GM12878 (cell line): ENCODE results near the gene ABHD17A. TPM values are rescaled to one million over a fixed set of nuclear protein-coding genes. Genes with fewer than 3 reads are reported as not detected.
A peak's percentile ranks its signal among the peaks of the same experiment; 100 is the strongest.

Experiments used
- ATAC-seq: fragments of 200-7000 bp; cut with Tn5 transposase; 3 replicates; pipeline ENCODE4 v1.9.1; 2020; ENCODE audit warnings: mild to moderate bottlenecking, moderate library complexity
- BruUV-seq: library from RNA; stranded (reverse); fragments of 400-500 nt; replicated peaks from 2 replicates; lab custom pipeline; 2021; lab: Mats Ljungman, UMichigan
- CTCF ChIA-PET: fragments of 300-600 bp; sonication (Branson Sonifier 250); formaldehyde crosslinking; extraction: SDS; loops from one replicate; lab custom pipeline; 2021; ENCODE audit warnings: inconsistent platforms; lab: Yijun Ruan, JAX
- POLR2A ChIA-PET: fragments of 350-600 bp; formaldehyde crosslinking; extraction: SDS; loops from one replicate; lab custom pipeline; 2021; ENCODE audit warnings: inconsistent platforms; lab: Charles Lee
- RAD21 ChIA-PET: fragments of 300-600 bp; sonication (Branson Sonifier 250); formaldehyde crosslinking; loops from one replicate; lab custom pipeline; 2023; ENCODE audit warnings: antibody characterized with exemption; ENCODE audit not compliant: unreplicated experiment; lab: Charles Lee
- SMC1A ChIA-PET: fragments of 300-600 bp; sonication (Branson Sonifier 250); formaldehyde crosslinking; loops from one replicate; lab custom pipeline; 2023; ENCODE audit not compliant: unreplicated experiment, uncharacterized antibody; lab: Charles Lee
- DNase-seq: peaks from one replicate; pipeline ENCODE4 v3.0.0-alpha.2; 2011; ENCODE audit warnings: low read depth, low spot score
- FAIRE-seq: peaks from 3 replicates; lab custom pipeline; 2011; peaks lifted over from hg19 to GRCh38; lab: Jason Lieb, UNC
- H2AFZ ChIP-seq: 2 replicates; pipeline ENCODE4 v1.6.0; 2011; ENCODE audit warnings: low read depth, low read length, control low read depth; ENCODE audit not compliant: control insufficient read depth
- H3K27ac ChIP-seq: 2 replicates; pipeline ENCODE4 v1.5.1; 2011; ENCODE audit warnings: control low read depth; ENCODE audit not compliant: control insufficient read depth, insufficient read depth
- H3K27me3 ChIP-seq, 2 experiments: replicated peaks in 1 of 2; 2 replicates each; pipeline versions ENCODE4 v1.6.0 to v1.6.1; 2011; ENCODE audit warnings: low read length in 1 of 2; ENCODE audit not compliant: control insufficient read depth in 2 of 2, insufficient read depth in 2 of 2
- H3K36me3 ChIP-seq, 2 experiments: 2 replicates each; pipeline ENCODE4 v1.5.1; 2011; ENCODE audit warnings: low read length in 1 of 2; ENCODE audit not compliant: control insufficient read depth in 2 of 2, insufficient read depth in 2 of 2
- H3K4me1 ChIP-seq: 2 replicates; pipeline ENCODE4 v1.6.1; 2011; ENCODE audit warnings: mild to moderate bottlenecking, low read length, moderate library complexity, mixed read lengths; ENCODE audit not compliant: control insufficient read depth, insufficient read depth
- H3K4me2 ChIP-seq: 2 replicates; pipeline ENCODE4 v1.6.0; 2011; ENCODE audit warnings: control low read depth; ENCODE audit not compliant: control insufficient read depth, insufficient read depth
- H3K4me3 ChIP-seq: fragments of 200-600 bp; sonication (generic); 2 replicates; pipeline ENCODE4 v1.5.1; 2016
- H3K79me2 ChIP-seq: 2 replicates; pipeline ENCODE4 v1.6.0; 2011; ENCODE audit warnings: low read length; ENCODE audit not compliant: control insufficient read depth, insufficient read depth
- H3K9ac ChIP-seq: 2 replicates; pipeline ENCODE4 v1.8.0; 2011; ENCODE audit warnings: low read length, control low read depth, mixed read lengths; ENCODE audit not compliant: control insufficient read depth, insufficient read depth
- H3K9me3 ChIP-seq: replicated peaks from 3 replicates; pipeline ENCODE4 v1.5.1; 2011; ENCODE audit warnings: mild to moderate bottlenecking, low read length; ENCODE audit not compliant: control insufficient read depth, insufficient read depth
- H4K20me1 ChIP-seq: 2 replicates; pipeline ENCODE4 v1.6.0; 2011; ENCODE audit not compliant: control insufficient read depth, insufficient read depth
- CBFB ChIP-seq: IDR thresholded peaks from 2 replicates; pipeline ENCODE4 v1.6.1; 2016; ENCODE audit warnings: antibody characterized with exemption, low read depth
- CREB1 ChIP-seq: IDR thresholded peaks from 2 replicates; pipeline ENCODE4 v1.6.1; 2012; ENCODE audit warnings: low read depth, mild to moderate bottlenecking, inconsistent platforms
- KDM1A ChIP-seq: fragments of 200-600 bp; sonication (generic); IDR thresholded peaks from 2 replicates; pipeline ENCODE4 v1.6.1; 2016; ENCODE audit warnings: borderline replicate concordance
- KLF5 ChIP-seq: fragments of 450-650 bp; IDR thresholded peaks from 2 replicates; pipeline ENCODE4 v1.6.1; 2014; ENCODE audit warnings: mild to moderate bottlenecking; ENCODE audit not compliant: partially characterized antibody
- MEF2B ChIP-seq: fragments of 450-650 bp; IDR thresholded peaks from 2 replicates; pipeline ENCODE4 v1.6.1; 2018; ENCODE audit warnings: mild to moderate bottlenecking, moderate library complexity; ENCODE audit not compliant: partially characterized antibody, poor library complexity, severe bottlenecking
- PAX8 ChIP-seq: fragments of 450-650 bp; IDR thresholded peaks from 2 replicates; pipeline ENCODE4 v1.6.1; 2017; ENCODE audit warnings: mild to moderate bottlenecking, moderate library complexity
- POLR2A ChIP-seq: IDR thresholded peaks from 2 replicates; pipeline ENCODE4 v1.6.1; 2011; ENCODE audit warnings: low read depth, mild to moderate bottlenecking, low read length
- SMAD1 ChIP-seq: fragments of 450-650 bp; IDR thresholded peaks from 2 replicates; pipeline ENCODE4 v1.6.1; 2018; ENCODE audit warnings: mild to moderate bottlenecking, low read depth; ENCODE audit not compliant: partially characterized antibody
- WGBS: methylation state at CpG from one replicate; pipeline ENCODE4 v1.1.6; 2016; ENCODE audit warnings: low lambda C conversion rate; ENCODE audit not compliant: insufficient replicate concordance, insufficient coverage; ENCODE audit errors: missing lambda C conversion rate; 5-methylcytosine and 5-hydroxymethylcytosine counted together
- in situ Hi-C: fragments of 300-500 bp; cut with MboI; formaldehyde crosslinking; loops from 9 replicates; pipeline ENCODE4 v1.14.3; 2018; ENCODE audit warnings: mixed read lengths
- intact Hi-C: fragments of 100-400 bp; cut with micrococcal nuclease; formaldehyde crosslinking; loops from one replicate; pipeline ENCODE4 v1.14.2; 2022; ENCODE audit not compliant: unreplicated experiment
- polyA plus RNA-seq, 11 experiments: library from polyadenylated mRNA; depleted of rRNA in 4 of 11; unstranded in 6 of 11; stranded (reverse) in 5 of 11; fragments of >200 nt; fragmentation: Nextera tagmentation in 4 of 11; fragmentation: Illumina TruSeq in 1 of 11; extraction: Ambion mirVana in 4 of 11; extraction: Trizol in 1 of 11; gene quantifications; 1 replicate in 1 of 11; 2 replicates in 10 of 11; pipeline versions ENCODE4 v1.2.1 to v1.2.3, GENCODE V29; 2011 to 2016; ENCODE audit warnings: inconsistent platforms in 2 of 11, missing spikeins in 2 of 11, low read depth in 1 of 11
- total RNA-seq, 4 experiments: library from RNA; depleted of rRNA in 3 of 4; stranded (reverse); fragments of >200 nt in 3 of 4; fragmentation: Illumina TruSeq in 1 of 4; extraction: Trizol in 1 of 4; gene quantifications; 2 replicates each; pipeline versions ENCODE4 v1.2.1 to v1.2.3, GENCODE V29; 2013 to 2021
- TF ChIP-seq, protein P1 (sequence below): fragments of 450-650 bp; IDR thresholded peaks from 2 replicates; pipeline ENCODE4 v1.6.1; 2016; ENCODE audit warnings: mild to moderate bottlenecking
- TF ChIP-seq, protein P2 (sequence below): fragments of 150-350 bp; IDR thresholded peaks from 2 replicates; pipeline ENCODE4 v1.6.1; 2016; ENCODE audit warnings: low read depth, low read length
- TF ChIP-seq, protein P3 (sequence below): IDR thresholded peaks from 2 replicates; pipeline ENCODE4 v1.6.1; 2012; ENCODE audit warnings: low read length, inconsistent platforms
- TF ChIP-seq, protein P4 (sequence below): fragments of 150-350 bp; IDR thresholded peaks from 2 replicates; pipeline ENCODE4 v1.6.1; 2014; ENCODE audit warnings: mild to moderate bottlenecking, low read depth, low read length
- TF ChIP-seq, protein P5 (sequence below): fragments of 450-650 bp; IDR thresholded peaks from 2 replicates; pipeline ENCODE4 v1.6.1; 2017; ENCODE audit warnings: low read depth, mild to moderate bottlenecking, moderate library complexity

Gene ABHD17A
- total and polyA plus RNA-seq, 10 of the 15 experiments (the other 5 are each of a cell fraction or from before 2014, with no cell fraction given): 0.13 to 126 (median 28.8) TPM; not detected in 1

DNA sequence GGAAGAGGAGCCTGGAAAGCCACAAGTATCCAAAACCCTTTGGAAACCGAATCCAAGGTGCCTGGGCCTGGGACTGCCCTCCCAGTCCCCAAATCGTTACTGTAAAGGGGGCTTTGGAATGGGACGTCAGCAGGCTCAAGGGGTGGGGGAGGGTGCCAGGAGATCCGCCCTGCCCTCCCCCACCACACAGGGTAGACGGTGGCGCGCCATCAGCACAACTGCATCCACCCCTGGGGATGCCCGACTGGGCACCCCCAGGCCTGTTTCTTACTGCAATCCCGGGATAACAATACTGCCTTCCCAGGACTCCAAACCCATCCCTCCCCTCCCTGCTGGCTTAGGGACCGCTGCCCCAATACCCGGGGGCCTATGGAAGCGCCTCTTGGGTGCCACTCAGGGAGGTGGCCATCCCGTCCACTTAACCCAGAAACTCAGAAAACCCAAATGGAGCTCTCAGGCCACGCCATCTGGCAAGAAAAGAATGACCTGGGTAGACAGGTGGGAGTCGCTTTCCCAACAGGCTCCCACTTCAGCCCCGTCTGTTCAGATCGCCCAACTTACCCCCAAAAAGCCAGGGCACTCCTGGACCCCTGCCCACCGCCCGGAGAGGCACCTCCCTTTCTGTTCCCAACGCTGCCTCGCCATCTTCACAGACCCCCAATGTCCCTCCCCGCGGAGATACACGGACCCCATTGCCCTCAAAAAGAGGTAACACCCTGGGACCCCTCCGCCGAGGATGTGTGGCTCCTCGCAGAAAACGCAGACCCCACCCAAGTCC, 24.3 kb downstream of the ABHD17A start:
- no peak for ATAC-seq
- H3K4me3 ChIP-seq: peak overlapping the region; percentile 94
- DNase-seq: no peak
- SMC1A ChIA-PET: no interaction called here
- in situ Hi-C loops: loop anchor here (25.0 kb wide), 1 partner anchor 1501 kb away; the partner anchor contains the start of gene NFIC
- H4K20me1 ChIP-seq: peaks cover 7% of the 10 kb centered on the region; the same call in 1 of the 2 replicates
- H3K27me3 ChIP-seq: no peaks in the 10 kb centered on the region
- RAD21 ChIA-PET: no interaction called here
- H3K9ac ChIP-seq: peak overlapping the region; percentile 56
- H3K27ac ChIP-seq: no peak overlapping the region
- H3K36me3 ChIP-seq: peaks cover 0 to under 1% of the 10 kb centered on the region in 2 experiments; a peak in 1 of 4 replicates
- CTCF ChIA-PET: no interaction called here
- WGBS: 38% methylated on average over 28 of the region's 28 CpGs
- peaks cover 11% of the 10 kb centered on the region for H3K4me1 ChIP-seq
- intact Hi-C loops: no loop called here
- no peak for FAIRE-seq
- no peaks in the 10 kb centered on the region for H3K9me3 ChIP-seq
- POLR2A ChIA-PET: interaction anchor here (0.6 to 1.2 kb wide), 2 partner anchors 15 to 171 kb away, joined by 3 read pairs; no protein-coding TSS in a partner anchor
- peaks cover 69% of the 10 kb centered on the region for H3K79me2 ChIP-seq
- no peak overlapping the region for H2AFZ ChIP-seq
- BruUV-seq: no TSS peak
- H3K4me2 ChIP-seq: peak overlapping the region; percentile 72
- TF ChIP-seq, protein P1, sequence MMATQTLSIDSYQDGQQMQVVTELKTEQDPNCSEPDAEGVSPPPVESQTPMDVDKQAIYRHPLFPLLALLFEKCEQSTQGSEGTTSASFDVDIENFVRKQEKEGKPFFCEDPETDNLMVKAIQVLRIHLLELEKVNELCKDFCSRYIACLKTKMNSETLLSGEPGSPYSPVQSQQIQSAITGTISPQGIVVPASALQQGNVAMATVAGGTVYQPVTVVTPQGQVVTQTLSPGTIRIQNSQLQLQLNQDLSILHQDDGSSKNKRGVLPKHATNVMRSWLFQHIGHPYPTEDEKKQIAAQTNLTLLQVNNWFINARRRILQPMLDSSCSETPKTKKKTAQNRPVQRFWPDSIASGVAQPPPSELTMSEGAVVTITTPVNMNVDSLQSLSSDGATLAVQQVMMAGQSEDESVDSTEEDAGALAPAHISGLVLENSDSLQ: no peak
- no peak for TF ChIP-seq CBFB
- TF ChIP-seq PAX8: no peak
- TF ChIP-seq, protein P2, sequence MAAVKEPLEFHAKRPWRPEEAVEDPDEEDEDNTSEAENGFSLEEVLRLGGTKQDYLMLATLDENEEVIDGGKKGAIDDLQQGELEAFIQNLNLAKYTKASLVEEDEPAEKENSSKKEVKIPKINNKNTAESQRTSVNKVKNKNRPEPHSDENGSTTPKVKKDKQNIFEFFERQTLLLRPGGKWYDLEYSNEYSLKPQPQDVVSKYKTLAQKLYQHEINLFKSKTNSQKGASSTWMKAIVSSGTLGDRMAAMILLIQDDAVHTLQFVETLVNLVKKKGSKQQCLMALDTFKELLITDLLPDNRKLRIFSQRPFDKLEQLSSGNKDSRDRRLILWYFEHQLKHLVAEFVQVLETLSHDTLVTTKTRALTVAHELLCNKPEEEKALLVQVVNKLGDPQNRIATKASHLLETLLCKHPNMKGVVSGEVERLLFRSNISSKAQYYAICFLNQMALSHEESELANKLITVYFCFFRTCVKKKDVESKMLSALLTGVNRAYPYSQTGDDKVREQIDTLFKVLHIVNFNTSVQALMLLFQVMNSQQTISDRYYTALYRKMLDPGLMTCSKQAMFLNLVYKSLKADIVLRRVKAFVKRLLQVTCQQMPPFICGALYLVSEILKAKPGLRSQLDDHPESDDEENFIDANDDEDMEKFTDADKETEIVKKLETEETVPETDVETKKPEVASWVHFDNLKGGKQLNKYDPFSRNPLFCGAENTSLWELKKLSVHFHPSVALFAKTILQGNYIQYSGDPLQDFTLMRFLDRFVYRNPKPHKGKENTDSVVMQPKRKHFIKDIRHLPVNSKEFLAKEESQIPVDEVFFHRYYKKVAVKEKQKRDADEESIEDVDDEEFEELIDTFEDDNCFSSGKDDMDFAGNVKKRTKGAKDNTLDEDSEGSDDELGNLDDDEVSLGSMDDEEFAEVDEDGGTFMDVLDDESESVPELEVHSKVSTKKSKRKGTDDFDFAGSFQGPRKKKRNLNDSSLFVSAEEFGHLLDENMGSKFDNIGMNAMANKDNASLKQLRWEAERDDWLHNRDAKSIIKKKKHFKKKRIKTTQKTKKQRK: no peak
- TF ChIP-seq KDM1A: no peak
- TF ChIP-seq POLR2A: no peak
- TF ChIP-seq, protein P3, sequence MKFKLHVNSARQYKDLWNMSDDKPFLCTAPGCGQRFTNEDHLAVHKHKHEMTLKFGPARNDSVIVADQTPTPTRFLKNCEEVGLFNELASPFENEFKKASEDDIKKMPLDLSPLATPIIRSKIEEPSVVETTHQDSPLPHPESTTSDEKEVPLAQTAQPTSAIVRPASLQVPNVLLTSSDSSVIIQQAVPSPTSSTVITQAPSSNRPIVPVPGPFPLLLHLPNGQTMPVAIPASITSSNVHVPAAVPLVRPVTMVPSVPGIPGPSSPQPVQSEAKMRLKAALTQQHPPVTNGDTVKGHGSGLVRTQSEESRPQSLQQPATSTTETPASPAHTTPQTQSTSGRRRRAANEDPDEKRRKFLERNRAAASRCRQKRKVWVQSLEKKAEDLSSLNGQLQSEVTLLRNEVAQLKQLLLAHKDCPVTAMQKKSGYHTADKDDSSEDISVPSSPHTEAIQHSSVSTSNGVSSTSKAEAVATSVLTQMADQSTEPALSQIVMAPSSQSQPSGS: no peak
- TF ChIP-seq MEF2B: no peak
- no peak for TF ChIP-seq CREB1
- TF ChIP-seq, protein P4, sequence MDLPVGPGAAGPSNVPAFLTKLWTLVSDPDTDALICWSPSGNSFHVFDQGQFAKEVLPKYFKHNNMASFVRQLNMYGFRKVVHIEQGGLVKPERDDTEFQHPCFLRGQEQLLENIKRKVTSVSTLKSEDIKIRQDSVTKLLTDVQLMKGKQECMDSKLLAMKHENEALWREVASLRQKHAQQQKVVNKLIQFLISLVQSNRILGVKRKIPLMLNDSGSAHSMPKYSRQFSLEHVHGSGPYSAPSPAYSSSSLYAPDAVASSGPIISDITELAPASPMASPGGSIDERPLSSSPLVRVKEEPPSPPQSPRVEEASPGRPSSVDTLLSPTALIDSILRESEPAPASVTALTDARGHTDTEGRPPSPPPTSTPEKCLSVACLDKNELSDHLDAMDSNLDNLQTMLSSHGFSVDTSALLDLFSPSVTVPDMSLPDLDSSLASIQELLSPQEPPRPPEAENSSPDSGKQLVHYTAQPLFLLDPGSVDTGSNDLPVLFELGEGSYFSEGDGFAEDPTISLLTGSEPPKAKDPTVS: no peak
- TF ChIP-seq, protein P5, sequence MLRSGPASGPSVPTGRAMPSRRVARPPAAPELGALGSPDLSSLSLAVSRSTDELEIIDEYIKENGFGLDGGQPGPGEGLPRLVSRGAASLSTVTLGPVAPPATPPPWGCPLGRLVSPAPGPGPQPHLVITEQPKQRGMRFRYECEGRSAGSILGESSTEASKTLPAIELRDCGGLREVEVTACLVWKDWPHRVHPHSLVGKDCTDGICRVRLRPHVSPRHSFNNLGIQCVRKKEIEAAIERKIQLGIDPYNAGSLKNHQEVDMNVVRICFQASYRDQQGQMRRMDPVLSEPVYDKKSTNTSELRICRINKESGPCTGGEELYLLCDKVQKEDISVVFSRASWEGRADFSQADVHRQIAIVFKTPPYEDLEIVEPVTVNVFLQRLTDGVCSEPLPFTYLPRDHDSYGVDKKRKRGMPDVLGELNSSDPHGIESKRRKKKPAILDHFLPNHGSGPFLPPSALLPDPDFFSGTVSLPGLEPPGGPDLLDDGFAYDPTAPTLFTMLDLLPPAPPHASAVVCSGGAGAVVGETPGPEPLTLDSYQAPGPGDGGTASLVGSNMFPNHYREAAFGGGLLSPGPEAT: no peak
- no peak for TF ChIP-seq SMAD1
- no peak for TF ChIP-seq KLF5
